K562 (cell line): ENCODE data around the gene OR6V1.

ENCODE experiments used
- BHLHE40 ChIP-seq: IDR thresholded peaks from 2 replicates; pipeline ENCODE4 v1.6.1; 2011; ENCODE audit warnings: low read length, improper control_type of control experiment
- DPF2 ChIP-seq: fragments of 450-650 bp; IDR thresholded peaks from 2 replicates; pipeline ENCODE4 v1.6.1; 2016
- JUNB ChIP-seq: fragments of 450-650 bp; formaldehyde crosslinking; conservative IDR thresholded peaks from 2 replicates; pipeline ENCODE4 v1.4.0; 2020; ENCODE audit warnings: mild to moderate bottlenecking
- PHF20 ChIP-seq: fragments of 450-650 bp; IDR thresholded peaks from 2 replicates; pipeline ENCODE4 v1.6.1; 2018; ENCODE audit not compliant: partially characterized antibody
- POLR2B ChIP-seq: fragments of 450-650 bp; IDR thresholded peaks from 2 replicates; pipeline ENCODE4 v1.6.1; 2018; ENCODE audit warnings: low read depth; ENCODE audit not compliant: partially characterized antibody
- PTRF ChIP-seq: fragments of 450-650 bp; IDR thresholded peaks from 2 replicates; pipeline ENCODE4 v1.6.1; 2016; ENCODE audit warnings: mild to moderate bottlenecking, missing genetic modification characterization, missing compliant biosample characterization
- RNF2 ChIP-seq: sonication (generic); IDR thresholded peaks from 2 replicates; pipeline ENCODE4 v1.6.1; 2016
- ZNF589 ChIP-seq: fragments of 200-800 bp; sonication (Bioruptor generic); IDR thresholded peaks from 2 replicates; pipeline ENCODE4 v1.6.1; 2016; ENCODE audit warnings: low read depth, missing genetic modification characterization, missing compliant biosample characterization
- TF ChIP-seq, protein P1 (sequence below), 2 experiments: fragments of 450-650 bp in 1 of 2; sonication (generic) in 1 of 2; formaldehyde crosslinking in 1 of 2; IDR thresholded peaks in 1 of 2; conservative IDR thresholded peaks in 1 of 2; 2 replicates each; pipeline versions ENCODE4 v1.6.1 to v1.8.1; 2016 to 2023; ENCODE audit warnings: mild to moderate bottlenecking in 2 of 2, moderate library complexity in 2 of 2, inconsistent platforms in 1 of 2, missing genetic modification reagents in 1 of 2
- TF ChIP-seq, protein P2 (sequence below): sonication (generic); formaldehyde crosslinking; IDR thresholded peaks from 2 replicates; pipeline ENCODE4 v1.8.1; 2023; ENCODE audit warnings: mild to moderate bottlenecking, missing genetic modification reagents
- TF ChIP-seq, protein P3 (sequence below): fragments of 450-650 bp; formaldehyde crosslinking; IDR thresholded peaks from 2 replicates; pipeline ENCODE4 v1.4.0; 2022; ENCODE audit warnings: missing genetic modification characterization
- TF ChIP-seq, protein P4 (sequence below), 3 experiments: fragments of 200-800 bp in 1 of 3; sonication (Bioruptor generic) in 1 of 3; sonication (generic) in 1 of 3; formaldehyde crosslinking in 1 of 3; IDR thresholded peaks; 2 replicates each; pipeline versions ENCODE4 v1.6.1 to v1.8.0; 2016 to 2022; ENCODE audit warnings: mild to moderate bottlenecking in 2 of 3, missing compliant biosample characterization in 2 of 3, missing genetic modification characterization in 2 of 3, missing genetic modification reagents in 1 of 3
- TF ChIP-seq, protein P5 (sequence below), 3 experiments: IDR thresholded peaks in 2 of 3; conservative IDR thresholded peaks in 1 of 3; 2 replicates each; pipeline ENCODE4 v1.5.1; 2011 to 2012; ENCODE audit warnings: low read length in 3 of 3, mild to moderate bottlenecking in 3 of 3, control low read depth in 2 of 3, improper control_type of control experiment in 1 of 3, inconsistent platforms in 1 of 3, low read depth in 1 of 3, mixed read lengths in 1 of 3, moderate library complexity in 1 of 3; ENCODE audit not compliant: insufficient read depth in 2 of 3
- TF ChIP-seq, protein P6 (sequence below), 2 experiments: fragments of 450-650 bp in 1 of 2; IDR thresholded peaks; 2 replicates each; pipeline ENCODE4 v1.6.1; 2011 to 2017; ENCODE audit warnings: low read depth in 2 of 2, antibody characterized with exemption in 1 of 2, borderline replicate concordance in 1 of 2, low read length in 1 of 2, mild to moderate bottlenecking in 1 of 2, mixed read lengths in 1 of 2; ENCODE audit not compliant: control insufficient read depth in 1 of 2

DNA sequence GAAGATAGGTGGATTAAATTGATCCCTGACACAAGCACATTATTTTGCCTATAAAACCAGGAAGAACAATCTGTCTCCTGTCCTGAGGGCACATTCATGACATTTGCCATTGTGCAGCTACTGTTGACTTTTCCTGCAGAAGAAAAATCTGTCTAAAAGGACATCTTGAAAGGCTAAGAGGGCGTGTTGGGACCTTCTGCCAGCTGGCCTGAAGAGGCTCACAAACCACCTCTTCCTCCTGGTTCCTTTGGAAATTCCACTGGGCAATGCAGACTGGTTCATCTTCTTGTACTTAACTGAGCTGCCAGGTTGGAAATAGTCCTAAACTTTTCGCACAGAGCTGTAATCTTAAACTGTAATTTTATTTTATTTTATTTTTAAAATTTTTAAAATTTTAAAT, 44.0 kb downstream of the OR6V1 start:
- no peak for TF ChIP-seq ZNF589 (CRISPR knock-in tag)
- no peak for TF ChIP-seq DPF2
- TF ChIP-seq, protein P1, sequence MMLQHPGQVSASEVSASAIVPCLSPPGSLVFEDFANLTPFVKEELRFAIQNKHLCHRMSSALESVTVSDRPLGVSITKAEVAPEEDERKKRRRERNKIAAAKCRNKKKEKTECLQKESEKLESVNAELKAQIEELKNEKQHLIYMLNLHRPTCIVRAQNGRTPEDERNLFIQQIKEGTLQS (IDR thresholded peaks at IDR 0.05), result no peak
- TF ChIP-seq, protein P1 (CRISPR knock-in tag; conservative IDR thresholded peaks at IDR 0.05), result no peak
- no peak for TF ChIP-seq RNF2
- no peak for TF ChIP-seq JUNB (CRISPR knock-in tag)
- TF ChIP-seq, protein P2, sequence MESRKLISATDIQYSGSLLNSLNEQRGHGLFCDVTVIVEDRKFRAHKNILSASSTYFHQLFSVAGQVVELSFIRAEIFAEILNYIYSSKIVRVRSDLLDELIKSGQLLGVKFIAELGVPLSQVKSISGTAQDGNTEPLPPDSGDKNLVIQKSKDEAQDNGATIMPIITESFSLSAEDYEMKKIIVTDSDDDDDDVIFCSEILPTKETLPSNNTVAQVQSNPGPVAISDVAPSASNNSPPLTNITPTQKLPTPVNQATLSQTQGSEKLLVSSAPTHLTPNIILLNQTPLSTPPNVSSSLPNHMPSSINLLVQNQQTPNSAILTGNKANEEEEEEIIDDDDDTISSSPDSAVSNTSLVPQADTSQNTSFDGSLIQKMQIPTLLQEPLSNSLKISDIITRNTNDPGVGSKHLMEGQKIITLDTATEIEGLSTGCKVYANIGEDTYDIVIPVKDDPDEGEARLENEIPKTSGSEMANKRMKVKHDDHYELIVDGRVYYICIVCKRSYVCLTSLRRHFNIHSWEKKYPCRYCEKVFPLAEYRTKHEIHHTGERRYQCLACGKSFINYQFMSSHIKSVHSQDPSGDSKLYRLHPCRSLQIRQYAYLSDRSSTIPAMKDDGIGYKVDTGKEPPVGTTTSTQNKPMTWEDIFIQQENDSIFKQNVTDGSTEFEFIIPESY (CRISPR knock-in tag), result no peak
- no peak for TF ChIP-seq BHLHE40
- no peak for TF ChIP-seq PHF20
- no peak for TF ChIP-seq PTRF (tag)
- TF ChIP-seq, protein P3, sequence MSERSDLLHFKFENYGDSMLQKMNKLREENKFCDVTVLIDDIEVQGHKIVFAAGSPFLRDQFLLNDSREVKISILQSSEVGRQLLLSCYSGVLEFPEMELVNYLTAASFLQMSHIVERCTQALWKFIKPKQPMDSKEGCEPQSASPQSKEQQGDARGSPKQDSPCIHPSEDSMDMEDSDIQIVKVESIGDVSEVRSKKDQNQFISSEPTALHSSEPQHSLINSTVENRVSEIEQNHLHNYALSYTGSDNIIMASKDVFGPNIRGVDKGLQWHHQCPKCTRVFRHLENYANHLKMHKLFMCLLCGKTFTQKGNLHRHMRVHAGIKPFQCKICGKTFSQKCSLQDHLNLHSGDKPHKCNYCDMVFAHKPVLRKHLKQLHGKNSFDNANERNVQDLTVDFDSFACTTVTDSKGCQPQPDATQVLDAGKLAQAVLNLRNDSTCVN (CRISPR knock-in tag), result no peak
- TF ChIP-seq, protein P4, sequence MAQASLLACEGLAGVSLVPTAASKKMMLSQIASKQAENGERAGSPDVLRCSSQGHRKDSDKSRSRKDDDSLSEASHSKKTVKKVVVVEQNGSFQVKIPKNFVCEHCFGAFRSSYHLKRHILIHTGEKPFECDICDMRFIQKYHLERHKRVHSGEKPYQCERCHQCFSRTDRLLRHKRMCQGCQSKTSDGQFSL (CRISPR knock-in tag; IDR thresholded peaks at IDR 0.05), result no peak
- TF ChIP-seq, protein P4 (tag; IDR thresholded peaks at IDR 0.05), result no peak
- TF ChIP-seq POLR2B, result no peak
- TF ChIP-seq, protein P5, sequence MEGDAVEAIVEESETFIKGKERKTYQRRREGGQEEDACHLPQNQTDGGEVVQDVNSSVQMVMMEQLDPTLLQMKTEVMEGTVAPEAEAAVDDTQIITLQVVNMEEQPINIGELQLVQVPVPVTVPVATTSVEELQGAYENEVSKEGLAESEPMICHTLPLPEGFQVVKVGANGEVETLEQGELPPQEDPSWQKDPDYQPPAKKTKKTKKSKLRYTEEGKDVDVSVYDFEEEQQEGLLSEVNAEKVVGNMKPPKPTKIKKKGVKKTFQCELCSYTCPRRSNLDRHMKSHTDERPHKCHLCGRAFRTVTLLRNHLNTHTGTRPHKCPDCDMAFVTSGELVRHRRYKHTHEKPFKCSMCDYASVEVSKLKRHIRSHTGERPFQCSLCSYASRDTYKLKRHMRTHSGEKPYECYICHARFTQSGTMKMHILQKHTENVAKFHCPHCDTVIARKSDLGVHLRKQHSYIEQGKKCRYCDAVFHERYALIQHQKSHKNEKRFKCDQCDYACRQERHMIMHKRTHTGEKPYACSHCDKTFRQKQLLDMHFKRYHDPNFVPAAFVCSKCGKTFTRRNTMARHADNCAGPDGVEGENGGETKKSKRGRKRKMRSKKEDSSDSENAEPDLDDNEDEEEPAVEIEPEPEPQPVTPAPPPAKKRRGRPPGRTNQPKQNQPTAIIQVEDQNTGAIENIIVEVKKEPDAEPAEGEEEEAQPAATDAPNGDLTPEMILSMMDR (IDR thresholded peaks at IDR 0.05 in 2 of 3, conservative IDR thresholded peaks at IDR 0.05 in 1 of 3; ENCODE audit: insufficient read depth in 2 of 3, low read depth in 1 of 3, low read length in 3 of 3), result no peak
- TF ChIP-seq, protein P6, sequence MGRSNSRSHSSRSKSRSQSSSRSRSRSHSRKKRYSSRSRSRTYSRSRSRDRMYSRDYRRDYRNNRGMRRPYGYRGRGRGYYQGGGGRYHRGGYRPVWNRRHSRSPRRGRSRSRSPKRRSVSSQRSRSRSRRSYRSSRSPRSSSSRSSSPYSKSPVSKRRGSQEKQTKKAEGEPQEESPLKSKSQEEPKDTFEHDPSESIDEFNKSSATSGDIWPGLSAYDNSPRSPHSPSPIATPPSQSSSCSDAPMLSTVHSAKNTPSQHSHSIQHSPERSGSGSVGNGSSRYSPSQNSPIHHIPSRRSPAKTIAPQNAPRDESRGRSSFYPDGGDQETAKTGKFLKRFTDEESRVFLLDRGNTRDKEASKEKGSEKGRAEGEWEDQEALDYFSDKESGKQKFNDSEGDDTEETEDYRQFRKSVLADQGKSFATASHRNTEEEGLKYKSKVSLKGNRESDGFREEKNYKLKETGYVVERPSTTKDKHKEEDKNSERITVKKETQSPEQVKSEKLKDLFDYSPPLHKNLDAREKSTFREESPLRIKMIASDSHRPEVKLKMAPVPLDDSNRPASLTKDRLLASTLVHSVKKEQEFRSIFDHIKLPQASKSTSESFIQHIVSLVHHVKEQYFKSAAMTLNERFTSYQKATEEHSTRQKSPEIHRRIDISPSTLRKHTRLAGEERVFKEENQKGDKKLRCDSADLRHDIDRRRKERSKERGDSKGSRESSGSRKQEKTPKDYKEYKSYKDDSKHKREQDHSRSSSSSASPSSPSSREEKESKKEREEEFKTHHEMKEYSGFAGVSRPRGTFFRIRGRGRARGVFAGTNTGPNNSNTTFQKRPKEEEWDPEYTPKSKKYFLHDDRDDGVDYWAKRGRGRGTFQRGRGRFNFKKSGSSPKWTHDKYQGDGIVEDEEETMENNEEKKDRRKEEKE (IDR thresholded peaks at IDR 0.05; ENCODE audit: borderline replicate concordance in 1 of 2, control insufficient read depth in 1 of 2, low read depth in 2 of 2, low read length in 1 of 2), result no peak
